ENCODE data around the gene ZFYVE28.

The ZFYVE28 gene

GRCh38 chr4:2299794-2300193 is 118.7 kb downstream of the ZFYVE28 start:
- no peak for DNase-seq

DNA sequence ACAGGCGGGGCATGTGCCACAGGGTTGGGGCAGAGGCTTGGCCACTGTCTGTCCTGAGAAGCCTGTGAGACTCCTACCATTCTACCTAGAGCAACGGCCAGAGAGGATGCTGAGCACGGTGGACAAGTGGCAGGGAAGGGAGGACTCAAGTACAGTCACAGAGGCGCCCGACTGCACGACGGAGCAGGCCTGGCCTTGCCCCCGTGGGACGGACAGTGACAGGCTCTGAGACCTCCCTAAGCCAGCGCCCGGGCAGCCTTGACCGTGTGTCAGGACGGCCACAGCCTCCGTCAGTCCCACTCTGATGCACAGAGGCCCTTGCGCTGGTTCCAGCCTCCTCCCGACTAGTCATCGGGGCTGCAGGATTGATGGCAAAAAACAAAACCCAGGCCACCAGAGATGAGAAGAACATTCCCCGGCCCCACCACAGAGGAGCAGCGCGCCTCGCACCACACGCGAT is 119.9 kb downstream of the ZFYVE28 start:
- no peak for DNase-seq

DNA sequence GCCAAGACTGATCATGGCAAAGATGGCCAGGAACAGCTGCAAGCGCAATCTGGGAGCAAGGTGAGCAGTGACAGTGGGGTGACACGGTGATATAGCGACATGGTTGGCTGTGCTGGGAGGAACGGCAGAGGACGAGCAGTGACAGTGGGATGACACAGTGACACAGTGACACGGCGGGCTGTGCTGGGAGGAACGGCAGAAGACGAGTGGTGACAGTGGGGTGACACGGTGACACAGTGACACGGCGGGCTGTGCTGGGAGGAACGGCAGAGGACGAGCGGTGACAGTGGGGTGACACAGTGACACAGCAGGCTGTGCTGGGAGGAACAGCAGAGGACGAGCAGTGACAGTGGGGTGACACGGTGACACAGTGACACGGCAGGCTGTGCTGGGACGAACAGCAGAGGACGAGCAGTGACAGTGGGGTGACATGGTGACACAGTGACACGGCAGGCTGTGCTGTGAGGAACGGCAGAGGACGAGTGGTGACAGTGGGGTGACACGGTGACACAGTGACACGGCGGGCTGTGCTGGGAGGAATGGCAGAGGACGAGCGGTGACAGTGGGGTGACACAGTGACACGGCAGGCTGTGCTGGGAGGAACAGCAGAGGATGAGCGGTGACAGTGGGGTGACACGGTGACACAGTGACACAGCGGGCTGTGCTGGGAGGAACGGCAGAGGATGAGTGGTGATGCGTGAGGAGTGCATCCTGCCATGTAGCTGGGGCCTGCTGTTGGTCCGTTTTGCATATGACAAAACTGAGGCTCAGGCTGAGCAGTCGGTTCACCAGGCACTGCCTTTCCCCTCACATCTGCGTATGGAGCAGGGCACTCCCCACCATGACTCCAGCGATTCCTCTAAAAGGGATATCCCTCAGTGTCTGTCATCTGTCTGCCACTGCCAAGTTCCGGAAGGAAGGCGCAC is 120.6 kb downstream of the ZFYVE28 start:
- no peak for DNase-seq

GRCh38 chr4:2296631-2297601 is 121.5 kb downstream of the ZFYVE28 start:
- no peak for DNase-seq

- no peak for DNase-seq
Observed at GRCh38 chr4:2295900-2296442, 122.5 kb downstream of the ZFYVE28 start.

DNA sequence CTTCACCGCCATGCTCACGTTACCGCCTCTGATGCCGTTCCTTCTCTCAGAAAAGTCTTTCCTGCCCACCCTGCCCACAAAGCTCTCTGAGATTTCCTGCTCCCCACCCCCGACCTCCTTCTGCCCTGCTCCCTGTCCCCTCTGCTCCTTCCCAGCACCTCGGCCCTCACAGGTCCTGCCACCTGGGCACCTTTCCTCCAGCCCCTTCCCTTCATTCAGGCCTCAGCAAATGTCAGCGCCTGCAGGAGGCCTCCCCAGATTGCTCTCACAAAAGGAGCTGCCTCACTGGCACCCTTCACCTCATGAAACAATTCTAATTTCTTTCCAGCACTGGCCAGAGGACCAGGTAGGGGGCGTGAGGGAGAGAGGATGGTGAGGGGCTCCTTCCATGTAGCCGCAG is 122.9 kb downstream of the ZFYVE28 start:
- DNase-seq, result no peak

- DNase-seq, result no peak
Observed at GRCh38 chr4:2292646-2293108, 125.8 kb downstream of the ZFYVE28 start.

DNA sequence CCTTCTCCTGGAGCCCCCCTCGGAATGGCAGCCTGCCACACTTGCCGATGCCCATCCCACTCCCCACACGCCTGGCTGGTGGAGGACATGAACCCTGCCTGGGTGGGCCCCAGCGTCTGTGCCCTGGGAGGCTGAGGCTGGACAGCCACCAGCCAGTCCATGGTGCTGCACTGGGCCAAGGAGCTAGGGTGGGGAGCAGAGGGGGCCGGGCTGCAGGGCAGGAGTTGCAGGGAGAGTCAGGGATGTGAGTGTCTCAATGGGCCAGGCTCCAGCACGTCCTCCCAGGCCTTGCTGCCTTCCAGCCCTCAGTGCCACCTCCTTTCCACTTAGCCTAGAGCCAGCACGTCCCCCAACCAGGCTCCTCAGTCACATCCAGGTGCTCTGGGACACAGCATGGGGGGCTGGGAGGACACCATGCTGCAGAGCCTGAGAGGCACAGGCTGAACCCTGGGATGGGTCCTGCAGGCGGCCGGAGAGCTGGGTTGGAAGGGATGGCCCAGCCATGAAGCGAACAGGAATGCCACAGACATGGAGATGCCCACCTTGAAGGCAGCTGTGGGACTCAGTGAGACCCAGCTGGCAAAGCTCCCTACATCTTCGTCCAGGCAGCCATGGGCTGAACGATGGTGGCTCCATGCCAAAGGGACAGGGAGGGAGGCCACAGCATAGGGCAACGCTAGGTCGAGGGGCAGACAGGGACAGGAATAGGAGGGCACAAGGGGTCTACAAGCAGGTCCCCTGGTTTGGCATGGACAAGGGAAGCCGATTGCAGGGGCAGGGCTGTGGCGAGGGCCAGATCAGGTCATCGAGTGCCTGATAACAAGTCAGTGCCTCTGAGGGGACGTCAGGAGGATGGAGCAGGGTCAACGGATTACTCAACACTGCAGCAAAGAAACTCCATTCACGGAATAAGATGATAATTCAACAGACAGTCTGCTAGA is 126.5 kb downstream of the ZFYVE28 start:
- no peak for DNase-seq

DNA sequence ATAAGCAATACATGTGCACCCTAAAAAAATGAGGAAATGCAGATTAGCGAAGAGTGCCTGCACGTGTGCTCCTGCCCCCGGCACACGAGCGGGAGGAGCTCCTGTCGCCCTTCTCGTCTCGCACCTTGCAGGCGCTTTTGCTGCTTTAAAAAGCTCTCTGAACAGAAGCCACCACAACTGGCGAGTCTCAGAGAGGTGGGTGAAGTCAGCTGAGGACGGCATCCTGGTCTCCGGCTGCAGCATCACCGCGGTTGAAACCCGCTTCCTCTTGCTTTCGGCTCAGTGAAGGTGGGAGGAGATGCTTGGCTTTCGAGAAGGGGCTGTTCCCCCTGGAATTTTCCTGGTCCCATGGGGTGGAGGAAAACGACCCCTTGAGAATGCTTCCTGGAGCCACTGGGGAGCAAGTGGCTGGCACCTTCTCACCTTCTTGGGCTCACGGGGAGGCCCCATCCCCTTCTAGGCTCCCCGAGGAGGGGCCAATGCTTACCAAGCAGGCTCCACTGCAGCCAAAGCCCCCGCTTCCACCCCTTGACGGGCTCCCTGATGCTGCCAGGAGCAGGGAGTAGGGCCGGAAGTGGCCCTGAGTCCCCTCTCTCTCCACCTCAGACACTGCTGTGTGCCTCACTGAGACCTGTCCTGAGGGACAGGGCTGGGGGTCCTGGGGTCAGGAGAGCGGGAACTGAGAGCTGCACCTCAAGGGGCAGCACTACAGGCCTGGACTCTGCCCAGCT is 127.3 kb downstream of the ZFYVE28 start:
- DNase-seq, result no peak

GRCh38 chr4:2290488-2290887 is 128.0 kb downstream of the ZFYVE28 start:
- DNase-seq, result no peak

GRCh38 chr4:2289955-2290333 is 128.5 kb downstream of the ZFYVE28 start:
- DNase-seq, result no peak

DNA sequence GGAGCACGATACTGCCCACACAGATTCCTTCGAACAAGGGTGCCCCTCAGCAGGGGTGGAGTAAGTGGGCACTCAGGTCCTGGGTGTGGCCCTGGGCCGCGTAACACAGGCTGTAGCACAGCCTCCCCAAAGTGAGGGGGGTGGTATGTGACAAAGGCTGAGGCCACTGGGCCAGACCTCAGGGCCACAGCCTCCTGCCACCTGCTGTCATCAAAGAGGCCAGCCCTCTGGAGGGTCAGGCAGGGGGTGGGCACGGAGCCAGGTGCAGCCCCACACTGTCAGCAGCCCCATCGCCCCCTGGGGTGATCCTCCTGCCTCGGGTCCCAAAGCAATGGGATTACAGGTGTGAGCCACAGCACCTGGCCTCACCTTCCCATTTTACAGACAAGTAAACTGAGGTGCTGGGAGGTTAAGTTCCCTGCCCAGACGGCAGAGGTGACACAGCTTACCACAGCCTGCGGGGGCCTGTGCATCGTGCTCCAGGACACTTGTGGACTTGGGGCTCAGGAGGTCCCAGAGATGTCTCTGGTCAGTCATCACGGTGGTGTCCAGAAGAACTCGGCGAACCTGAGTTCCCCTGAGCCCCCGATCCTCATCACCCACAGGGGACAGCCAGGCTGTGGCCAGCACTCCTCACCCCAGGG is 129.0 kb downstream of the ZFYVE28 start:
- no peak for DNase-seq

GRCh38 chr4:2288051-2288541 is 130.3 kb downstream of the ZFYVE28 start:
- DNase-seq, result no peak

GRCh38 chr4:2287594-2287915 is 130.9 kb downstream of the ZFYVE28 start:
- no peak for DNase-seq

DNA sequence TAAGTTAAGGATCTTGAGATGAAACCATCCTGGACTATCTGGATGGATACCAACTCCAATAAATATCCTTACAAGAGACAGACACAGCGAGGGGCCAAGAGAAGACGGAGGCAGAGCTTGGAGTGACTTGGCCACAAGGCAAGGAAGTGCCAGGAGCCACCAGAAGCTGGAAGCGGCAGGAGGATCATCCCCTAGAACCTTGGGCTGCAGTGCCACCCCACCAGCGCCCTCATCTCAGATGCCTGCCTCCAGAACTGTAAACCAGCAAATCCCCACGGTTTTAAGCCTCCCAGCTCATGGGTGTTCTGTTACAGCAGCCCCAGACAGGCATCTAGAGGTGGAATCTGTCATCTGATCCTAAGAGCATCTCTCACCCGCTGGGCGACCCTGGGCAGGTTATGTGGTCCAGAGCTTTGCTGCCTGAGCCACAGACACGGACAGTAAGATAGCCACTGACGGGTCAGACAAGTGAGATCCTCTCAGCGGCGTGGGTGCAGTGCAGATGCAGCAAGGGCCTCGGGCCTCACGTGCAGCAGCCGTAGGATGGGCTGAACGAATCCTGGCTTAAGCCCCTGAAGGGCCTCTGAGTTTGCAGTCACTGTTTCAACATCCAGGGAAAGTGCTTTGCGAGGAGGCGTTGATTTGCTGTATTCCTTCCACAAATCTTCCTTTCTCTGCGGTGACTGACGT is 131.4 kb downstream of the ZFYVE28 start:
- DNase-seq, result no peak

DNA sequence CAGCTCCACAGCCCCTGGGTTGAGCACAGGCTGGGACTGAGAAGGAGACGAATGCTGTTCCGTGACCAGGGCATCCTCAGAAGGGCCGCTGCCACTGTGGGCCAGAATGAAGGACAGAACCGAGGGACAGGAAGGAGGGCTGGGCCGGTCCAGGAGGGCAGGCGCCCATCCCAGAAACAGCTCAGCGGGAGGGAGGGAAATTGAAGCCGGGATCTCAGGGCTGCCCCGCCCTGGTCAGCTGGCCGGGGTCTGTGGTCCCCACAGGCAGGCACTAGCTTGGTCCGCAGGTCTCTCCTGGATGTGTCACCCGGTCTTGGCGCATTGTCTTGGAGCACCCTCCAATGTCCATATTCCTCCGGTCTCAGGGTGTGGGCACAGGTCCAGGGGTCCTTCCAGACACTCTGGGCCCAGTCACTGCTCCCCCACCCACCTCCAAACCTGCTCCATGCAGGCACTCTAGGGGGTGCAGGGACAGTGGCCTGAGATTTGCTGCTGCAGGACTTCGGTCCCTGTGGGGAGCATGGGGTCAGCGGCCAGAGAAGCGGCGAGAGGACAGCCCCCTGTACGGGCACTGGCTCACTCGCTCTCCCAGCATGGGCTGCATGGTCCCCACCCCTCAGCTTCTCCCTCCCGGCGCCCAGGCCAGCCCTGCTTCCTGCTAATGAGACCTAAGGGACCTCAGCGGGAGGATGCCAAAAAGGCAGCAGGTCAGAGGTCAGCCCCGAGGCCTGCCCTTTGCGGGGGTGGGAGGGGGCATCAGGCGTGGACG is 132.6 kb downstream of the ZFYVE28 start:
- DNase-seq, result no peak

- DNase-seq, result peak; percentile 65
Observed at GRCh38 chr4:2284934-2285612, 133.4 kb downstream of the ZFYVE28 start.

DNA sequence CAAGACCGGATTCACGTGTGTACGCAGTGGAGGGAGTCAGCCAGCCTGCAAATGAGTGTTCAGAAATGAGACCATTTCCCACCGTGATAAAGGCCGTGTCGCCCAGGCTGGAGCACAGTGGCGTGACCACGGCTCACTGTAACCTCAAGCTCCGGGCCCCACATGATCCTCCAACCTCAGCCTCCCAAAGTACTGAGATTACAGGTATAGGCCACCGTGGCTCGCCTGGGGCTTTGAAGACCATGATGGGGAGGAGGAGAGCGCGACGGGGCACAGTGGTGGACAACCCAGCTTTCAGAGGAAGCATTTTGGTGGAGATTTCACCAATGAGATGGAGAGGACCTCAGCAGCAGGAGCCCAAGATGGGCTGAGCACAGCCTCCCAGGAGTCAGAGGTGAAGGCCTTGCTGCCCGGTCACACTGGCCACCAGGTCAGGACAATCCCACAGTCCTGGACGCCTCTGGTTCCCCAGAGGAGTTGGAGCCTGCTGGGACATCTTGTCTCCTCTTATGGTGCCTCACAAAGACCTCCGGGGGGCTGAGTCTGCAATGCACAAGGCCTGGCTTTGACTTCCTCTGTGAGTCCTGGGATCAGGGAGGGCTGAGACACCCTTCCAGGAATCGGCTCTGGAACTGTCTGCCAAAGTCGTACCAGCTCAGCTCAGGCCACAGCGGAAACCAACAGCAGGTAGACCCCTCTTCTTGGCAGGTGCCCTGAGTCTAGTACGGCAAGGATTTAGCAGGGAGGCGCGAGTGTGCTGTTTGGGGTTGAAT is 134.1 kb downstream of the ZFYVE28 start:
- no peak for DNase-seq
